Measurements from ENCODE around the gene DNAAF1.

Gene DNAAF1

DNA sequence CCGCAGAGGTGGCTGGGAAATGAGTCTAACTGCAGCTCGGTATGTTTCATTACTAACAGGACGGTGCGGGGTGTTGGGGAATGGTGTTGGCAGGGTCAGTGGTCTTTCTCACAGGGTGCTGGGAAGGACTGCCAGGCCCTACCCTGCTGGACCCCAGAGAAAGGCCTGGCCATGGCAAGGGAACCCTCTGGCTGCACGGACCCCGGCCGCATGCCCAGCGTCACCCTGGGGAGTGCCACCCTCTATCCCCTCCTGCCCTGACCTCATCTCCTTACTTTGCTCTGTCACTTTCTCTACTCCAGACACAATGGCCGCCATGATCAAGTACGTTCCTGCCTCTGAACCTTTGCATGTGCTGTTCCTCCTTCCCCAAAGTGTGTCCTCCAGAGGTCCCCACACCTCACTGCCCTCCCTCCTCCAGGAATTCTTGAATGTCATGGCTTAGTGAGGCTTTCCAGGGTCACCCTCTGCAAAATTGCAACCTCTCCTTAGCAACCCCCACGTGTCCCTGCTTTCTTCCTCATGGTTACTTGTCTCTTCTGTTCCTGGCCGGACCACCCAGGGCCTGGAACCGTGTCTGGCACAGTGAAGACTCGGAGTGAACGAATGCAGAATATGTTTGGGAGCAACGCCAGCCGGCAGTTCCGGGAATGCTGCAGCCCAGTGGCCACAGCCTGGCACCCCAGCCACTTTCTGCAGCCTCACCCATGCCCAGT is 61.0 kb downstream of the DNAAF1 start:
- Histone ChIP-seq H3K4me3 (ENCODE audit: low read depth, low read length) (no peak overlapping the region), H3K27me3 (no peaks in the 10 kb centered on the region), H3K36me3 (no peaks in the 10 kb centered on the region), H3K4me1 (peaks cover 7% of the 10 kb centered on the region), H3K9me3 (no peaks in the 10 kb centered on the region)
- no peak for DNase-seq
- TF ChIP-seq, protein P1, sequence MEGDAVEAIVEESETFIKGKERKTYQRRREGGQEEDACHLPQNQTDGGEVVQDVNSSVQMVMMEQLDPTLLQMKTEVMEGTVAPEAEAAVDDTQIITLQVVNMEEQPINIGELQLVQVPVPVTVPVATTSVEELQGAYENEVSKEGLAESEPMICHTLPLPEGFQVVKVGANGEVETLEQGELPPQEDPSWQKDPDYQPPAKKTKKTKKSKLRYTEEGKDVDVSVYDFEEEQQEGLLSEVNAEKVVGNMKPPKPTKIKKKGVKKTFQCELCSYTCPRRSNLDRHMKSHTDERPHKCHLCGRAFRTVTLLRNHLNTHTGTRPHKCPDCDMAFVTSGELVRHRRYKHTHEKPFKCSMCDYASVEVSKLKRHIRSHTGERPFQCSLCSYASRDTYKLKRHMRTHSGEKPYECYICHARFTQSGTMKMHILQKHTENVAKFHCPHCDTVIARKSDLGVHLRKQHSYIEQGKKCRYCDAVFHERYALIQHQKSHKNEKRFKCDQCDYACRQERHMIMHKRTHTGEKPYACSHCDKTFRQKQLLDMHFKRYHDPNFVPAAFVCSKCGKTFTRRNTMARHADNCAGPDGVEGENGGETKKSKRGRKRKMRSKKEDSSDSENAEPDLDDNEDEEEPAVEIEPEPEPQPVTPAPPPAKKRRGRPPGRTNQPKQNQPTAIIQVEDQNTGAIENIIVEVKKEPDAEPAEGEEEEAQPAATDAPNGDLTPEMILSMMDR (IDR thresholded peaks at IDR 0.05; ENCODE audit: low read depth, low read length): no peak

DNA sequence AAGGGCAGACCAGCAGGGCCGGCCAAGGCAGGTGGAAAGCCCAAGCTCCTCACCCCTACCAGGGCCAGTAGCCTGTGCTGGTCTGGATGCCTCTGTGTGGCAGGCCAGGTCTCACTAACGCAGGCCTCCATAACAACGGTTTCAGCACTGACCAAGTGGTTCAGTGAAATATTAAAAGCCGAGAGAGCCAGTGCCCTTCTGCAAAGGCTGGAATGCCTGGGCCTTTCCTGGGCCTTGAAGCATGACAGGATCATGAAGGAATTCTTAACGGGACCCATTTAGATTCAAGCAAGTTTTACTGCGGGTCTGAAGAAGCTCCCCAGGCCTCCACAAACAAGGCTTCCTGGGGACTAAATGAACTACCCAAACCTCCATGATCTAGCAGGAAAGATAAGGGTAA is 62.1 kb downstream of the DNAAF1 start:
- H3K36me3 ChIP-seq: no peaks in the 10 kb centered on the region
- H3K9me3 ChIP-seq: no peaks in the 10 kb centered on the region
- H3K4me1 ChIP-seq: peaks cover 7% of the 10 kb centered on the region
- DNase-seq: no peak
- H3K27me3 ChIP-seq: no peaks in the 10 kb centered on the region
- TF ChIP-seq, protein P1 (IDR thresholded peaks at IDR 0.05; ENCODE audit: low read depth, low read length): no peak
- H3K4me3 ChIP-seq (ENCODE audit: low read depth, low read length): no peak overlapping the region

DNA sequence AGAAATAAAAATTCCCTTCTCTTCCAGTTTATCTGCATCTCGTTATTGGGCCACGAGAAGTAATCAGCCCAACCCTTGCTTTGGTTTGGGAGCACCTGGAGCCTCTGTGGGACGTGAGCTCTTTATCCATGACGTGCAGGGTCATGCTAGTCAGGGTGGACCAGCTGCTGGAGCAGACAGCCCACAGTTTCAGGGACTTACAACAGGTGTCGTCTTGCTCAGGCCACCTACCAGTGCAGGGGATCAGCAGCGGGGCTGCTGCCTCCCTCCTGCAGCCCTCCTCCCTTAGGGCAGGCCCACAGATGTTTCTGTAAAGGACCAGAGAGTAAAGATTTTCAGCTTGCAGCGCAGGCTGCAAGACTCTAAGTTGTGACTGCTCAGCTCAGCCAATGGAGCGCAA is 62.8 kb downstream of the DNAAF1 start:
- H3K36me3 ChIP-seq: no peaks in the 10 kb centered on the region

DNA sequence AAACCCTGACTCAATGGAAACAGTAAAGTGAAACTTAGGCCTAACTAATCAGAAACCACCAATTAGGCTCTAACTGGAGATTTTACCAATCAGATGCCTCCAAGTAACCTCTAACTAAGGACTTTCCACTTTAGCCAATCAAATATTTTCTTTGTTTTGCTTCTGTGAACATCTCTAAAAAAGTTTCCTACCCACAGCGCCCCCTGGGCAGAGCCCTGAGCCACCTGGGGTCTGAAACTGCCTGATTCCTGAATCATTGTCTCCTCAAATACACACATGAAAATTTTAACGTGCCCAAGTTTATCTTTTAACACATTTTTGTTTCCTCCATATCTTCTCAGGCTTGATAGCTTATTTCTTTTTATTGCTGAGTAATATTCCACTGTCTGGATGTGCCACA is 64.9 kb downstream of the DNAAF1 start:
- TF ChIP-seq, protein P1 (IDR thresholded peaks at IDR 0.05; ENCODE audit: low read depth, low read length): no peak
- Histone ChIP-seq H3K36me3 (no peaks in the 10 kb centered on the region), H3K27me3 (no peaks in the 10 kb centered on the region), H3K9me3 (no peaks in the 10 kb centered on the region), H3K4me3 (ENCODE audit: low read depth, low read length) (no peak overlapping the region), H3K4me1 (peaks cover 9% of the 10 kb centered on the region)
- no peak for DNase-seq

More for the DNA sequence above, 62.8 kb downstream of the DNAAF1 start:
- H3K4me1 ChIP-seq: peaks cover 7% of the 10 kb centered on the region
- no peak for DNase-seq
- H3K4me3 ChIP-seq (ENCODE audit: low read depth, low read length): no peak overlapping the region
- no peaks in the 10 kb centered on the region for H3K9me3 ChIP-seq
- TF ChIP-seq, protein P1 (IDR thresholded peaks at IDR 0.05; ENCODE audit: low read depth, low read length): no peak
- no peaks in the 10 kb centered on the region for H3K27me3 ChIP-seq

DNA sequence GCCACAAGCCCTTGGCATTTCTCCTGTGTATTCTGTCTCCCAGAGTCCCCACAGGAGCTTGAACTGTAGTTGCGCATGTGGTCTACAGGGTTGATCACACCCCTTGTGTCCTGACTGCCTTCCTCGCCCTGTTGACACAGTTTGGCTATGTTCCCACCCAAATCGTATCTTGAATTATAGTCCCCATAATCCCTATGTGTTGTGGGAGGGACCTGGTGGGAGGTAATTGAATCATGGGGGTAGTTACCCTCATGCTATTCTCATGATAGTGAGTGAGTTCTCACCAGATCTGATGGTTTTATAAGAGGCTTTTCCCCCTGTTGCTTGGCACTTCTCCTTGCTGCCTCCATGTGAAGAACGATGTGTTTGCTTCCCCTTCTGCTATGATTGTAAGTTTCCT is 67.0 kb downstream of the DNAAF1 start:
- H3K36me3 ChIP-seq: no peaks in the 10 kb centered on the region

DNA sequence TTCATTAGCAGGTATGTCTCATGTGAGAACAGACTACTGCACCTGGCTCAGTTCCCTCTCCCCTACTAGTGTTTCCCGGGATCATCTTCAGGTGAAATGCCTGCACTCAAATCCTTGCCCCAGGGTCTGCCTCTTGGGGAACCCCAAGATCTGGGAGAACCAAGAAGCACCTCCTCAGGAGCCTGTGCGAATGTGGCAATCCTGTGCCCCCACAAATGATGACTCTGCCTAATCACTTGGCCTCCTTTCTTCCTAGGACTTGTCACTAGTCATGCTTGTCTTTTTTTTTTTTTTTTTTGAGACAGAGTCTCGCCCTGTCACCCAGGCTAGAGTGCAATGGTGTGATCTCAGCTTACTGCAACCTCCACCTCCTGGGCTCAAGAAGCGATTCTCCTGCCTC is 67.5 kb downstream of the DNAAF1 start:
- Histone ChIP-seq H3K36me3 (no peaks in the 10 kb centered on the region), H3K9me3 (no peaks in the 10 kb centered on the region), H3K4me1 (peaks cover 13% of the 10 kb centered on the region), H3K4me3 (ENCODE audit: low read depth, low read length) (no peak overlapping the region), H3K27me3 (no peaks in the 10 kb centered on the region)
- TF ChIP-seq, protein P1 (IDR thresholded peaks at IDR 0.05; ENCODE audit: low read depth, low read length): no peak
- DNase-seq: no peak

More for the DNA sequence above, 67.0 kb downstream of the DNAAF1 start:
- H3K27me3 ChIP-seq: no peaks in the 10 kb centered on the region
- no peak overlapping the region for H3K4me3 ChIP-seq (ENCODE audit: low read depth, low read length)
- H3K9me3 ChIP-seq: no peaks in the 10 kb centered on the region
- peaks cover 13% of the 10 kb centered on the region for H3K4me1 ChIP-seq
- TF ChIP-seq, protein P1 (IDR thresholded peaks at IDR 0.05; ENCODE audit: low read depth, low read length): no peak
- no peak for DNase-seq
